Stimulated activated naive CD8-positive, alpha-beta T cell treated with anti-CD3 and anti-CD28 coated beads, Interleukin-15, amount 100 ng/mL, for 72 hours (primary cell): ENCODE measurements around the gene ZBTB20.
A peak's percentile ranks its signal among the peaks of the same experiment; 100 is the strongest.
"Not testable (repeated sequence)": the region's sequence is repeated elsewhere in the genome, so short reads cannot be mapped to it uniquely, and the experiment has no call there.

Experiments
- ATAC-seq: fragments of 150-1000 bp; cut with Tn5 transposase; 2 replicates; pipeline ENCODE4 v1.10.0; 2021; ENCODE audit warnings: mild to moderate bottlenecking, moderate library complexity
- DNase-seq, 2 donors: peaks; one replicate each; pipeline ENCODE4 v3.0.0; 2021 to 2022
- H3K27ac Mint-ChIP-seq, 2 donors: one replicate each; pipeline ENCODE4 v1.8.0; 2022; ENCODE audit warnings: mild to moderate bottlenecking in 2 of 2, mixed read lengths in 2 of 2, moderate library complexity in 2 of 2
- H3K27me3 Mint-ChIP-seq: one replicate; pipeline ENCODE4 v1.8.0; 2022; ENCODE audit warnings: mixed read lengths
- H3K4me1 Mint-ChIP-seq: one replicate; pipeline ENCODE4 v1.8.0; 2022; ENCODE audit warnings: mild to moderate bottlenecking, mixed read lengths
- H3K4me3 Mint-ChIP-seq, 2 donors: one replicate each; pipeline ENCODE4 v1.8.0; 2022; ENCODE audit warnings: mild to moderate bottlenecking in 2 of 2, mixed read lengths in 2 of 2, moderate library complexity in 1 of 2
- H3K9me3 Mint-ChIP-seq, 2 donors: one replicate each; pipeline ENCODE4 v1.8.0; 2022; ENCODE audit warnings: mixed read lengths in 2 of 2

ZBTB20 gene

GRCh38 chr3:115110066-115110465, 37.0 kb downstream of the ZBTB20 start:
- H3K4me3 Mint-ChIP-seq, H3K9me3 Mint-ChIP-seq, ATAC-seq, H3K27ac Mint-ChIP-seq, H3K4me1 Mint-ChIP-seq, H3K27me3 Mint-ChIP-seq, DNase-seq: not testable (repeated sequence)

- H3K9me3 Mint-ChIP-seq, result peaks cover 0 to 4% of the 10 kb centered on the region in 2 donors
- no peak overlapping the region for H3K4me3 Mint-ChIP-seq
- ATAC-seq, result no peak
- H3K27ac Mint-ChIP-seq, result peak overlapping the region in 1 of 2 donors; percentile 88
- no peak for DNase-seq
- no peaks in the 10 kb centered on the region for H3K4me1 Mint-ChIP-seq
- H3K27me3 Mint-ChIP-seq, result no peaks in the 10 kb centered on the region
Observed at GRCh38 chr3:115108614-115109013, 38.5 kb downstream of the ZBTB20 start.

GRCh38 chr3:115102046-115102445, 45.0 kb downstream of the ZBTB20 start:
- Mint-ChIP-seq H3K4me1 (peaks cover 44% of the 10 kb centered on the region), H3K27ac (no peak overlapping the region), H3K9me3 (peaks cover 0 to 6% of the 10 kb centered on the region in 2 donors), H3K4me3 (no peak overlapping the region), H3K27me3 (no peaks in the 10 kb centered on the region)
- ATAC-seq (no peak), DNase-seq (no peak)

GRCh38 chr3:115100806-115101205, 46.3 kb downstream of the ZBTB20 start:
- Mint-ChIP-seq H3K9me3 (peaks cover 0 to 6% of the 10 kb centered on the region in 2 donors), H3K4me3 (peak overlapping the region; percentile 80 to 83)

GRCh38 chr3:115099986-115100571, 47.0 kb downstream of the ZBTB20 start:
- peak; percentile 91 for ATAC-seq
- peak; percentile 4 to 12 for DNase-seq

More at GRCh38 chr3:115100806-115101205, 46.3 kb downstream of the ZBTB20 start:
- Mint-ChIP-seq H3K27me3 (no peaks in the 10 kb centered on the region), H3K27ac (peak overlapping the region in 1 of 2 donors; percentile 92), H3K4me1 (peaks cover 44% of the 10 kb centered on the region)
- ATAC-seq (no peak), DNase-seq (no peak)

GRCh38 chr3:115099134-115099985, 47.7 kb downstream of the ZBTB20 start:
- Mint-ChIP-seq H3K27me3 (no peaks in the 10 kb centered on the region), H3K9me3 (peaks cover 0 to 6% of the 10 kb centered on the region in 2 donors), H3K4me3 (peak overlapping the region; percentile 80 to 83), H3K4me1 (peaks cover 44% of the 10 kb centered on the region), H3K27ac (peak overlapping the region; percentile 72 to 92)
- no peak for DNase-seq
- ATAC-seq, result no peak

More at GRCh38 chr3:115099986-115100571, 47.0 kb downstream of the ZBTB20 start:
- Mint-ChIP-seq H3K27ac (peak overlapping the region; percentile 72 to 92), H3K4me3 (peak overlapping the region; percentile 80 to 83), H3K9me3 (peaks cover 0 to 6% of the 10 kb centered on the region in 2 donors), H3K4me1 (peaks cover 44% of the 10 kb centered on the region), H3K27me3 (no peaks in the 10 kb centered on the region)

- ATAC-seq, result no peak
- peaks cover 0 to under 1% of the 10 kb centered on the region in 2 donors for H3K9me3 Mint-ChIP-seq
- H3K27ac Mint-ChIP-seq, result no peak overlapping the region
- no peak for DNase-seq
- H3K4me1 Mint-ChIP-seq, result peaks cover 51% of the 10 kb centered on the region
- no peak overlapping the region for H3K4me3 Mint-ChIP-seq
- H3K27me3 Mint-ChIP-seq, result no peaks in the 10 kb centered on the region
Observed at GRCh38 chr3:115098354-115099073, 48.6 kb downstream of the ZBTB20 start.

- H3K4me3 Mint-ChIP-seq, result no peak overlapping the region
- H3K27ac Mint-ChIP-seq, result no peak overlapping the region
- DNase-seq (no peak), ATAC-seq (no peak)
- no peaks in the 10 kb centered on the region for H3K27me3 Mint-ChIP-seq
- no peaks in the 10 kb centered on the region for H3K9me3 Mint-ChIP-seq
- H3K4me1 Mint-ChIP-seq, result peaks cover 33% of the 10 kb centered on the region
Observed at GRCh38 chr3:115095236-115095635, 51.9 kb downstream of the ZBTB20 start.

GRCh38 chr3:115092220-115092791, 54.8 kb downstream of the ZBTB20 start:
- Mint-ChIP-seq H3K27ac (no peak overlapping the region), H3K4me3 (no peak overlapping the region), H3K9me3 (no peaks in the 10 kb centered on the region), H3K4me1 (peaks cover 17% of the 10 kb centered on the region), H3K27me3 (no peaks in the 10 kb centered on the region)
- DNase-seq (peak; percentile 16 to 32), ATAC-seq (peak; percentile 48)

- Mint-ChIP-seq H3K9me3 (no peaks in the 10 kb centered on the region), H3K4me3 (no peak overlapping the region), H3K27me3 (no peaks in the 10 kb centered on the region), H3K4me1 (peaks cover 22% of the 10 kb centered on the region), H3K27ac (no peak overlapping the region)
- DNase-seq (no peak), ATAC-seq (no peak)
Observed at GRCh38 chr3:115090712-115091111, 56.4 kb downstream of the ZBTB20 start.

- Mint-ChIP-seq H3K27ac (no peak overlapping the region), H3K9me3 (no peaks in the 10 kb centered on the region), H3K27me3 (no peaks in the 10 kb centered on the region), H3K4me1 (peaks cover 33% of the 10 kb centered on the region), H3K4me3 (no peak overlapping the region)
- DNase-seq (no peak), ATAC-seq (no peak)
Observed at GRCh38 chr3:115089481-115089880, 57.6 kb downstream of the ZBTB20 start.

- H3K4me1 Mint-ChIP-seq, result peaks cover 18% of the 10 kb centered on the region
- H3K4me3 Mint-ChIP-seq, result no peak overlapping the region
- no peak for ATAC-seq
- no peaks in the 10 kb centered on the region for H3K27me3 Mint-ChIP-seq
- no peaks in the 10 kb centered on the region for H3K9me3 Mint-ChIP-seq
- no peak overlapping the region for H3K27ac Mint-ChIP-seq
- no peak for DNase-seq
Observed at GRCh38 chr3:115087512-115087911, 59.6 kb downstream of the ZBTB20 start.

- no peak for DNase-seq
- Mint-ChIP-seq H3K9me3 (no peaks in the 10 kb centered on the region), H3K4me3 (no peak overlapping the region), H3K27me3 (no peaks in the 10 kb centered on the region), H3K27ac (no peak overlapping the region), H3K4me1 (peaks cover 23% of the 10 kb centered on the region)
- ATAC-seq, result no peak
Observed at GRCh38 chr3:115086344-115086743, 60.7 kb downstream of the ZBTB20 start.

GRCh38 chr3:115085197-115085865, 61.8 kb downstream of the ZBTB20 start:
- Mint-ChIP-seq H3K27me3 (no peaks in the 10 kb centered on the region), H3K4me1 (peaks cover 28% of the 10 kb centered on the region), H3K9me3 (no peaks in the 10 kb centered on the region), H3K4me3 (no peak overlapping the region), H3K27ac (no peak overlapping the region)
- ATAC-seq (no peak), DNase-seq (no peak)

GRCh38 chr3:115084686-115085085, 62.4 kb downstream of the ZBTB20 start:
- Mint-ChIP-seq H3K27ac (no peak overlapping the region), H3K4me1 (peaks cover 28% of the 10 kb centered on the region), H3K27me3 (no peaks in the 10 kb centered on the region), H3K4me3 (no peak overlapping the region), H3K9me3 (no peaks in the 10 kb centered on the region)
- no peak for DNase-seq
- no peak for ATAC-seq
